NCI-H1694 treated with DMSO at 0.1 percent for 48 hours (cell line): ENCODE data around the gene CDH5.
"Not testable (repeated sequence)": the region's sequence is repeated elsewhere in the genome, so short reads cannot be mapped to it uniquely, and the experiment has no call there.

ENCODE experiments used
- DNase-seq: peaks from one replicate; lab custom pipeline; 2025; lab: John Stamatoyannopoulos, UW

CDH5 gene

DNA sequence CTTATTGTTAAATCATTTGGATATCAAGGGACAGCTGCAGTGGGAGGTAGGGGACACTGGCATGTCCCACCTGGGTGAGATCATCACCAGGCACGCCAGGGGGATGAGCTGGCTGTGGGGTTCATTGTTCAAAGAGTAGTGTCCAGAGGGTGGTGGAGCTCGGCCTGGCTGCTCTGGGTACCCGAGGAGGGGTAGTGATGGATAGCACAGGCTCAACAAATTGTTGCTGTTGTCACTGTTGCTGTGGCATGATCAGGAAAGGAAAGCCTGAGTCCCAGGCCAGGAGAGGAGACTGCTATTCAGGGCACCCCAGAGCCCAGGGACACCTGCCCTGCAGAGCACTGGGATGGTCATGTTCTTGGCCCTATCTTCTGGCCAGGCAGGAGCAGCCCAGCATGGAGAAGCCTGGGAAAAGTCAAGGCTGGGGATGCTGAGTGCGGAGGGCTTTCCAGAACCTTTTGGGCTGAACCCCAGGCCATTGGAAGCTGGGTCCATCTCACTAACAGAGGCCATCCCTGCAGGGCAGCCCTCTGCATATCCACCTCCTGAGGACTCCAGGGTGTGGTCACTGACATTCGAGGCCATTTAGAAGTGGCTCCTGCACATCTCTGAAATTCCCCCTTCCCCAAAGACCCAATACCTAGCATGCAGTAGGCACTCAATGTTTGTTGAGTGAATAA lies 72.7 kb downstream of the CDH5 start:
- DNase-seq, result no peak

DNA sequence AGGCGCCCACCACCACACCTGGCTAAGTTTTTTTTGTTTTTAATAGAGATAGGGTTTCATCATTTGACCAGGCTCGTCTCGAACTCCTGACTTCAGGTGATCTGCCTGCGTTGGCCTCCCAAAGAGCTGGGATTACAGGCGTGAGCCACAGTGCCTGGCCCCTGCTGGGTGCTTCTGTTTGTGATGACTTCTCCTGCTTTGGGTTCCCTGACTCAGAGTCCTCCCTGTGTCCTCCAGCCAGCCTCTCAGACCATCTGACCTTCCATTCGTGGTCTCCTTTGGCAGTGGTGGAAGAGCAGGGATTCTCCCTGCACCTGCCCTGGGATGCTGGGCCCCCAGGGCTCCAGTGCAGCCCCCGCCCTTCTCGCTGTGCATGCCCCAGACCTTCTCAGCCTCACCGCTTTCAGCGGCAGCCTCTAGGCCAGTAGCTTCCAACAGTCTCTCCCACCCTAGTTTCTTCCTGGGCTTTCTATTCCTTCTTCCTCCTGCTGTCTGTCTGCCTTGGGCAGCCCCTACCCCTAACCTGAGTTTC lies 73.8 kb downstream of the CDH5 start:
- DNase-seq, result no peak

DNA sequence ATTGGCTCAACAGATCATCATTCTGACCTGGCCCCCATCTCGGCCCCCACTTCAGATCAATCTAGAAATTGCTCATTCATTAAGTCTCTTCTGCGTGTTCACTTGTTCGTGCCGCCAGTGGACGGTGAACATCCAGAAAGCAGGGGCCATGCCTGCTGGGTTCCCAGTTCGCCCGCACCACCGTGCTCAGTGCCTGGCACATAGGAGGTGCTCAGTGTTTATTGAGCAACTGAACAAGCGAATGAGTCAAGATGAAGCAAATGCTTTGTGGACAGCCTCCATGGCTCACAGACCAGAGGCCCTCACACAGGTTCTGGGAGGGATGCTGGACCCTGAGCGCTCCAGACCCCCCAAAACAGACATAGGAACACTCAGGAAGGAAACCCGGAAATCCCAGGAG lies 74.5 kb downstream of the CDH5 start:
- DNase-seq, result no peak

- no peak for DNase-seq
Observed at GRCh38 chr16:66441586-66442375, 75.3 kb downstream of the CDH5 start.

GRCh38 chr16:66442502-66443268 lies 76.2 kb downstream of the CDH5 start:
- no peak for DNase-seq

DNA sequence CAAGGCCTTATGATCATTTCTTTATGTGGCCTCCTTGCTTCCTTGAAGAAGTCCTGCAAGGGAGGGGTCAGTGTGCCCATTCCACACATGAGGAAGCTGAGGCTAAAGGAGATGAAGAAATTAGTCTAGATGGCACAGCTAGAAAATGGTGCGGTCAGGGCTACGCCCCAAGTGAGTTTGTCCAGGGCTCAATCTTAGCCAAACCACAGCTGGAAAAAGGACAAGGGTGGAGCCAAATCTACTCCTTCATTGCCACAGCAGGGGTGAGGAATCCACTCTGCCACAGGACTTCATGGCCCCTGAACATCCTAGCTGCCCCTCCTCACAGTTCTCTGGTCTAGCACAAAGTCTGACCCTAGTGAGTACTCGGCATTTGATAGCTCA lies 76.8 kb downstream of the CDH5 start:
- DNase-seq, result no peak

GRCh38 chr16:66444049-66444481 lies 77.6 kb downstream of the CDH5 start:
- DNase-seq, result no peak

GRCh38 chr16:66446737-66447136 lies 80.2 kb downstream of the CDH5 start:
- DNase-seq, result no peak

DNA sequence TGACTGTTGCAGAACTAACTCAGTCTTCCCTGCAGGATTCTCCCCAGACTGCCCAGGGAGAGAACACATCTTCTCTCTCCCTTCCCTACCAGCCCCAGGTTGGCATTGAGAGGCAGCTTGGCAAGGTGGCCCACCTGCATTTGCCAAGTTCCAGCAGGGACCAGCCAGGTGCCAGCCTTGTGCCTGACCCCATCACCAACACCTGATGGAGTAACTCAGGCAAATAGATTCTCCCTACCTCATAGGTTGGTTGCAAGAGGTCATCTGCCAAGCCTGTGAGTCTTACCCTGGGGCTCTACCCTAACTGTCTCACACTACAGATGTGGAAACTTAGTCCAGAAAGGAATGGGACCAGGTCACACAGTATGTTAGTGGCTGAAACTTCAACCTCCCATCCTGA lies 81.0 kb downstream of the CDH5 start:
- no peak for DNase-seq

DNA sequence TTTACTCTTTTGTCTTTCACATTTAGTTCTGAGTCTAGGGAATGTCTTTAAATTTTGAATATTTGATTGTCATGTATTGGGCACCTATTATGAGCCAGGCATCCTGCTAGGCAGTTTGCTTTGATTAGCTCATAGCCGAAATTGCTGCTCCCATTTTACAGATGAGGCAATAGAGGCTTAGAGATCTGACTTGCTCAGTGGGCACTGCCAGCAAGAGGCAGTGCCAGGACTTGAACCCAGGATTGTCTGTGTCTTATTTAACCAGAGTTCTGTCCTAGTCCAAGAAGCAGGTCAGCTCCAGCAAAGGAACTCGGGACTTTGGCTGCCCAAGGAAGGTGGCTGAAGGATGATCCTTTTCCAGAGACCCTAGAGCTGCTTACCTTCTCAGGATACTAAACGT lies 85.1 kb downstream of the CDH5 start:
- no peak for DNase-seq

DNA sequence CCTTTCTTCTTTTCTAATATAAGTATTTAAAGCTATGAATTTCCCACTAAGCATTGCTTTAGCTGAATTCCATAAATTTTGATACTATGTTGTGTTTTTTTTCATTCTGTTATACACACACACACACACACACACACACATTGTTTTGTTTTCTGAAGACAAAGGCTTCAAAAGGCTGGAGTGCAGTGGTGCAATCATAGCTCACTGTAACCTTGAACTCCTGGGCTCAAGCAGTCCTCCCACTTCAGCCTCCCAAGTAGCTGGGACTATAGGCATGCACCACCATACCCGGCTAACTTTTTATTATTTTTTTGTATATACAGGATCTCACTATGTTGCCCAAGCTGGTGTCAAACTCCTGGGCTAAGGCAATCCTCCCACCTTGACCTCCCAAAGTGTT lies 86.7 kb downstream of the CDH5 start:
- not testable (repeated sequence) for DNase-seq
